ENCODE results near the gene NPHS1.

DNA sequence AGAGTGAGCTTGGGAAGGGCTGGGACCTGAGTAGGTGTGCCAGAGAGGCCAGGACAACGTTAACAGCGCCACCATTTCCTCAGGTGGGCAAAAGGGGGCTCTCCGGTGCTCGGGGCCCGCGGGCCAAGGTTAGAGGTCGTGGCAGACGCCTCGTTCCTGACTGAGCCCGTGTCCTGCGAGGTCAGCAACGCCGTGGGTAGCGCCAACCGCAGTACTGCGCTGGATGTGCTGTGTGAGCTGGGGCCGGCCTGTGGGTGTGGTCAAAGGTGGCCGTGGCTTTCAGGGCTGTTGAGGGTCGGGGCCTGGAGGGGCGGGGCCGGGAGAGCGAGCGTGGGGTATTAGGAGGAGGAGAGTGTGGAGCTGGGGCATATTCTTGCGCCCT is 8.1 kb upstream of the NPHS1 start:
- TF ChIP-seq BRD9 (IDR thresholded peaks at IDR 0.05; ENCODE audit: low read depth, partially characterized antibody) (no peak), PBX2 (CRISPR knock-in tag; IDR thresholded peaks at IDR 0.05; ENCODE audit: low read depth) (no peak), PBX2 (tag; conservative IDR thresholded peaks at IDR 0.05; ENCODE audit: low read depth) (no peak), KLF1 (tag; IDR thresholded peaks at IDR 0.05) (no peak), POLR3A (IDR thresholded peaks at IDR 0.05; ENCODE audit: borderline replicate concordance, extremely low read depth, insufficient read depth, insufficient read length) (no peak), GATA2 (CRISPR knock-in tag; IDR thresholded peaks at IDR 0.05) (no peak), KAT2B (IDR thresholded peaks at IDR 0.05; ENCODE audit: low read depth, low read length) (no peak), TARDBP (IDR thresholded peaks at IDR 0.05) (no peak), SMARCC2 (IDR thresholded peaks at IDR 0.05; ENCODE audit: low read depth) (no peak), ZNF76 (CRISPR knock-in tag; IDR thresholded peaks at IDR 0.05; ENCODE audit: borderline replicate concordance) (no peak), ZHX1 (conservative IDR thresholded peaks at IDR 0.05; ENCODE audit: low read length) (no peak), CHD1 (IDR thresholded peaks at IDR 0.05; ENCODE audit: low read length) (no peak), KLF16 (IDR thresholded peaks at IDR 0.05) (no peak)
- TF ChIP-seq, protein P1, sequence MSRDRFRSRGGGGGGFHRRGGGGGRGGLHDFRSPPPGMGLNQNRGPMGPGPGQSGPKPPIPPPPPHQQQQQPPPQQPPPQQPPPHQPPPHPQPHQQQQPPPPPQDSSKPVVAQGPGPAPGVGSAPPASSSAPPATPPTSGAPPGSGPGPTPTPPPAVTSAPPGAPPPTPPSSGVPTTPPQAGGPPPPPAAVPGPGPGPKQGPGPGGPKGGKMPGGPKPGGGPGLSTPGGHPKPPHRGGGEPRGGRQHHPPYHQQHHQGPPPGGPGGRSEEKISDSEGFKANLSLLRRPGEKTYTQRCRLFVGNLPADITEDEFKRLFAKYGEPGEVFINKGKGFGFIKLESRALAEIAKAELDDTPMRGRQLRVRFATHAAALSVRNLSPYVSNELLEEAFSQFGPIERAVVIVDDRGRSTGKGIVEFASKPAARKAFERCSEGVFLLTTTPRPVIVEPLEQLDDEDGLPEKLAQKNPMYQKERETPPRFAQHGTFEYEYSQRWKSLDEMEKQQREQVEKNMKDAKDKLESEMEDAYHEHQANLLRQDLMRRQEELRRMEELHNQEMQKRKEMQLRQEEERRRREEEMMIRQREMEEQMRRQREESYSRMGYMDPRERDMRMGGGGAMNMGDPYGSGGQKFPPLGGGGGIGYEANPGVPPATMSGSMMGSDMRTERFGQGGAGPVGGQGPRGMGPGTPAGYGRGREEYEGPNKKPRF (IDR thresholded peaks at IDR 0.05; ENCODE audit: low read depth, low read length), result no peak
- TF ChIP-seq, protein P2, sequence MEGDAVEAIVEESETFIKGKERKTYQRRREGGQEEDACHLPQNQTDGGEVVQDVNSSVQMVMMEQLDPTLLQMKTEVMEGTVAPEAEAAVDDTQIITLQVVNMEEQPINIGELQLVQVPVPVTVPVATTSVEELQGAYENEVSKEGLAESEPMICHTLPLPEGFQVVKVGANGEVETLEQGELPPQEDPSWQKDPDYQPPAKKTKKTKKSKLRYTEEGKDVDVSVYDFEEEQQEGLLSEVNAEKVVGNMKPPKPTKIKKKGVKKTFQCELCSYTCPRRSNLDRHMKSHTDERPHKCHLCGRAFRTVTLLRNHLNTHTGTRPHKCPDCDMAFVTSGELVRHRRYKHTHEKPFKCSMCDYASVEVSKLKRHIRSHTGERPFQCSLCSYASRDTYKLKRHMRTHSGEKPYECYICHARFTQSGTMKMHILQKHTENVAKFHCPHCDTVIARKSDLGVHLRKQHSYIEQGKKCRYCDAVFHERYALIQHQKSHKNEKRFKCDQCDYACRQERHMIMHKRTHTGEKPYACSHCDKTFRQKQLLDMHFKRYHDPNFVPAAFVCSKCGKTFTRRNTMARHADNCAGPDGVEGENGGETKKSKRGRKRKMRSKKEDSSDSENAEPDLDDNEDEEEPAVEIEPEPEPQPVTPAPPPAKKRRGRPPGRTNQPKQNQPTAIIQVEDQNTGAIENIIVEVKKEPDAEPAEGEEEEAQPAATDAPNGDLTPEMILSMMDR (IDR thresholded peaks at IDR 0.05 in 2 of 3, conservative IDR thresholded peaks at IDR 0.05 in 1 of 3; ENCODE audit: insufficient read depth in 2 of 3, low read depth in 1 of 3, low read length in 3 of 3), result no peak

Measured in K562 (cell line).